ENCODE results near the gene PLPP3. TPM values are rescaled to one million over a fixed set of nuclear protein-coding genes. Genes with fewer than 3 reads are reported as not detected.
"Not testable (repeated sequence)": the region's sequence is repeated elsewhere in the genome, so short reads cannot be mapped to it uniquely, and the experiment has no call there.

Gene PLPP3
- total RNA-seq: not detected in 2 replicates

- intact Hi-C loops (cut with micrococcal nuclease): no loop called here
These were observed at the start of gene PLPP3 for GRCh38 chr1:56578963-56579875. Gene PLPP3, minus strand, starts transcription at chr1:56579563. Its CDS starts 547 bp downstream, at chr1:56579016.

- intact Hi-C loops (cut with micrococcal nuclease): no loop called here
These were observed 48.3 kb upstream of the PLPP3 start for GRCh38 chr1:56627636-56628039.

- intact Hi-C loops (cut with micrococcal nuclease): no loop called here
These were observed 47.8 kb upstream of the PLPP3 start for GRCh38 chr1:56627019-56627635.

DNA sequence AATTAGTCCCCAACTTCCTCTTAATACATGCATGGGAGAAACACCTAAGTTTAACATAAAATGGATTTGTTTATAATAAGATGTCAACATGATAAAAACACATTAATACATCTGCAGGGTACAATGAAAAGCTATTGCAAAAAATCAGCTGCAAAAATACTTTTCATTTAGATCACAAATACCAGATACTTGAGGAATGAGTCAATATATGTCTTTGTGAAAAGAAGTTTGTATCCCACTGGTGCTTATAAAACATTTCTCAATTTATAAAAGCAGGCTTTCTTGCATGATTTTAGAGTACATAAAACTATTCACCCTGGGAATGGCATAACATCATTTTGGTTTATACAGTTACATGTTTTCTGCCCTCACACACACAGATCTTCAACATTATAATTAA is 47.2 kb upstream of the PLPP3 start:
- intact Hi-C loops (cut with micrococcal nuclease): no loop called here

DNA sequence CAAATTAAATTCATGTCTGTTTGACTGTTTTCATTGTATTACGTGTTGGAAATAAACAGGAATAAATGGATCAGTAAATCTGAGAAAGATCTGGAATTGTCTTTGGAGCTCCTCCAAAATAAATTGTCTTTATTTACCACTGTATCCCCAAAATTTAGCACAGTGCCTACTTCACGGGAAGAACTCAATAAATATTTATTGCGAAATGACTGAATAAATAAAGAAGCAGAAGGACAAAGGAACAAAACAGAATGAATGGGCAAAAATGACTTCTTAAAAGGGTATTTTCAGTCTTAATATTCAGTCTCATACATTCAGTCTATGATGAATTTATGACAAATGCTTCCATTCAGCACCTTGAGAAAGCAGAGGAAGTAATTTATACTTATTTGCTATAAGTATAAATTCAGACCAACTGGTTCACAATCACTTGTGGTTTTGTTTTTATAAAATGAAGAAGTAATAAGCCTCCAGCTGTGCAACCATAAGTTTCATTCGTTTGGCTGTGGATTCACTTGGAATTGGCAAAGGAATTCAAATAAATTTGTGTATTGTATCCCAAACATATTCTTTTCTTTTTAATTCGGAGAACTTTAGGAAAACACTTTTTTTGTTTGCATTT is 46.6 kb upstream of the PLPP3 start:
- intact Hi-C loops (cut with micrococcal nuclease): no loop called here

DNA sequence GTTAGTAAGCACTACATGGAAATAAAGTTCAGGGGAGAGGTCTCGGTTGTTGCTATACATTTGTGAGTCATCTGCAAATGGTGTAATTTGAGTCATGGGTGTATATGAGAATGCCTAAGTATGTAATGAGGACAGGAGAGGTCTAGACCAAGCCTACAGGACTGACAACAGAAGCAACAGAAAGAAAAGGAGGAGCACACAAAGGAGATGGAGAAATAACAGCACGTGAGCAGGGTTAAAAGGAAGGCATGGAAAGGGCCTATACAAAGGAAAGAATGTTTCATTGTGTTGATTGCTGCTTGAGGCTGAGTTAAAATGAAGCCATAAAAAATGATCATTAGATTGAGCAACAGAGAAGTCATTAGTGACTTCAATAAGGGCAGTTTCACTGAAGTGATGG is 37.8 kb upstream of the PLPP3 start:
- intact Hi-C loops (cut with micrococcal nuclease): no loop called here

DNA sequence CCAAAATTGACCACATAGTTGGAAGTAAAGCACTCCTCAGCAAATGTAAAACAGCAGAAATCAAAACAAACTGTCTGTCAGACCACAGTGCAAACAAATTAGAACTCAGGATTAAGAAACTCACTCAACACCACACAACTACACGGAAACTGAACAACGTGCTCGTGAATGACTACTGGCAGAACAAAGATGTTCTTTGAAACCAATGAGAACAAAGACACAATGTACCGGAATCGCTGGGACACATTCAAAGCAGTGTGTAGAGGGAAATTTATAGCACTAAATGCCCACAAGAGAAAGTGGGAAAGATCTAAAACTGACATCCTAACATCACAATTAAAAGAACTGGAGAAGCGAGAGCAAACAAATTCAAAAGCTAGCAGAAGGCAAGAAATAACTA is 31.4 kb upstream of the PLPP3 start:
- intact Hi-C loops (cut with micrococcal nuclease): not testable (repeated sequence)

DNA sequence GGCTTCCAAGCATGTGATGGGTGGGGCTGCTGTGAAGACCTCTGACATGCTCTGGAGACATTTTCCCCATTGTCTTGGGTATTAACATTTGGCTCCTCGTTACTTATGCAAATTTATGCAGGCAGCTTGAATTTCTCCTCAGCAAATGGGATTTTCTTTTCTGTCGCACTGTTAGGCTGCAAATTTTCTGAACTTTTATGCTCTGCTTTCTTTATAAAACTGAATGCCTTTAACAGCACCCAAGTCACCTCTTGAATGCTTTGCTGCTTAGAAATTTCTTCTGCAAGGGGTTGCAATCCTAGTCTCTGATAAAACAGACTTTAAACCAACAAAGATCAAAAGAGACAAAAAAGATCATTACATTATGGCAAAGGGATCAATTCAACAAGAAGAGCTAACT is 30.7 kb upstream of the PLPP3 start:
- intact Hi-C loops (cut with micrococcal nuclease): not testable (repeated sequence)

- intact Hi-C loops (cut with micrococcal nuclease): not testable (repeated sequence)
These were observed 16.2 kb upstream of the PLPP3 start for GRCh38 chr1:56595397-56596191.

- intact Hi-C loops (cut with micrococcal nuclease): no loop called here
These were observed 12.5 kb upstream of the PLPP3 start for GRCh38 chr1:56591909-56592308.

DNA sequence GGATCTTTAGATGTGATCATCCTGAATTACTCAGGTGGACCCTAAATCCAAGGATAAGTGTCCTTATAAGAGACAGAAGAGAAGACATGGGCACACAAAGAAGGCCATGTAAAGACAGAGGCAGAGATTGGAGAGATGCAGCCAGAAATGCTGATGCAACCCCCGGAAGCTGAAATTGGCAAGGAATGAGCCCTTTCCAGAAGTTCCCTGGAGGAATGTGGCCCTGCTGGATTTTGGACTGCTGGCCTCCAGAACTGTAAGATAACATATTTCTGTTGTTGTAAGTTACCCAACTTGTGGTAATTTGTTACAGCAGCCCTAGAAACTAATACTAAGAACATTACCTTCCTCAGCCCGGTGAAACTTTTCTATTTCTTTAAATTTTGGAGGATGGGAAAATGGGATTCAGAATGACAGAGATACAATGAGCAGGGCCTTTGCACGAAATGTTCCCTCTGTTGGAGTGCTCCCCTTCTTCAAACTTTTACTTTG is 11.2 kb upstream of the PLPP3 start:
- intact Hi-C loops (cut with micrococcal nuclease): no loop called here

DNA sequence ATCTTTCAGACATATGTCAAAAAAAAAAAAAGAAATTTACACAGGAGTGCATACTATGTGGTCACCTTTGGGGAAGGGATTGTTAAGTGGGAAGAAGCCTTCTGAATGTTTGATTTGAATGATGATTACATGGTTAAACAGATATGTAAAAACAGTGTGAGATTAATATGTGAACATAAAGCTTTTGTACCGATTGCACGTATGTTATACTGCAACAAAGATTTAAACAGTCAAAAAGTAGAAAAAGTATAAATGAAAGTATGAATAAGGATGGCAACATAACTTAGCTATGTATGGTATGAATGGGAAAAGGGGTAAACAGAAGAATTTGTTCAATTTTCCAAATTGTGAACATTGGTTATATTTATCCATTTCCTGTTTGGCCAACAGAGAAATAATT is 10.0 kb upstream of the PLPP3 start:
- intact Hi-C loops (cut with micrococcal nuclease): loop anchor here (5.0 to 10.0 kb wide), 2 partner anchors 123 to 1115 kb away; no protein-coding TSS in a partner anchor

DNA sequence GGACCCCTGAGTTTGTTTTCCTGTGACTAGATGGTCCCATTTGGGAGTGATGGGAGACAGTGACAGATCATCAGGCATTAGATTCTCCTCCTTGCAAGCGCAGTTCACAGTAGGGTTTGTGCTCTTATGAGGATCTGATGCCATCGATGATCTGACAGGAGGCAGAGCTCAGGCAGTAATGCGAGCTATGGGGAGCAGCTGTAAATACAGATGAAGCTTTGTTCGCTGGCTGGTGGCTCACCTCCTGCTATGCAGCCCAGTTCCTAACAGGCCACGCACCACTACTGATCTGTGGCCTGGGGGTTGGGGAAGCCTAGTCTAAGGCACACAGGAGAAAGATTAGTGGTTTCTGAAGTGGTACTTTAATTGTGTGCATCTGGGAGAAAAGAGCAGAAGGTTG is 7.1 kb upstream of the PLPP3 start:
- intact Hi-C loops (cut with micrococcal nuclease): loop anchor here (5.0 to 10.0 kb wide), 2 partner anchors 126 to 1112 kb away; no protein-coding TSS in a partner anchor

GRCh38 chr1:56585985-56586384 is 6.6 kb upstream of the PLPP3 start:
- intact Hi-C loops (cut with micrococcal nuclease): loop anchor here (1.0 to 10.0 kb wide), 5 partner anchors 126 to 1641 kb away; no protein-coding TSS in a partner anchor

GRCh38 chr1:56584910-56585528 is 5.7 kb upstream of the PLPP3 start:
- intact Hi-C loops (cut with micrococcal nuclease): loop anchor here (1.0 to 10.0 kb wide), 5 partner anchors 127 to 1640 kb away; no protein-coding TSS in a partner anchor

- intact Hi-C loops (cut with micrococcal nuclease): loop anchor here (2.0 to 10.0 kb wide), 3 partner anchors 1109 to 1639 kb away; no protein-coding TSS in a partner anchor
These were observed 4.7 kb upstream of the PLPP3 start for GRCh38 chr1:56583957-56584468.

DNA sequence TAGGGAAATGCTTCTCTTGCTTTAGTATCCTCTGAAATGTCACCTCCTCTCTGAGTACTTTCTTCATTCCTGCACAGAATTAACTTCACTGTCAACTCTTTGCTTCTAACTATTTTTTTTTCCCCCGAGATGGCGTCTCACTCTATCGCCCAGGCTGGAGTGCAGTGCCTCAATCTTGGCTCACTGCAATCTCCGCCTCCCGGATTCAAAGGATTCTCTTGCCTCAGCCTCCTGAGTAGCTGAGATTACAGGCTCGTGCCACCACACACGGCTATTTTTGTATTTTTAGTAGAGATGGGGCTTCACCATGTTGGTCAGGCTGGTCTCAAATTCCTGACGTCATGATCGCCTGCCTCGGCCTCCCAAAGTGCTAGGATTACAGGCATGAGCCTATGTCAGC is 1.4 kb upstream of the PLPP3 start:
- intact Hi-C loops (cut with micrococcal nuclease): loop anchor here (10.0 kb wide), 1 partner anchor 1106 kb away; no protein-coding TSS in a partner anchor

DNA sequence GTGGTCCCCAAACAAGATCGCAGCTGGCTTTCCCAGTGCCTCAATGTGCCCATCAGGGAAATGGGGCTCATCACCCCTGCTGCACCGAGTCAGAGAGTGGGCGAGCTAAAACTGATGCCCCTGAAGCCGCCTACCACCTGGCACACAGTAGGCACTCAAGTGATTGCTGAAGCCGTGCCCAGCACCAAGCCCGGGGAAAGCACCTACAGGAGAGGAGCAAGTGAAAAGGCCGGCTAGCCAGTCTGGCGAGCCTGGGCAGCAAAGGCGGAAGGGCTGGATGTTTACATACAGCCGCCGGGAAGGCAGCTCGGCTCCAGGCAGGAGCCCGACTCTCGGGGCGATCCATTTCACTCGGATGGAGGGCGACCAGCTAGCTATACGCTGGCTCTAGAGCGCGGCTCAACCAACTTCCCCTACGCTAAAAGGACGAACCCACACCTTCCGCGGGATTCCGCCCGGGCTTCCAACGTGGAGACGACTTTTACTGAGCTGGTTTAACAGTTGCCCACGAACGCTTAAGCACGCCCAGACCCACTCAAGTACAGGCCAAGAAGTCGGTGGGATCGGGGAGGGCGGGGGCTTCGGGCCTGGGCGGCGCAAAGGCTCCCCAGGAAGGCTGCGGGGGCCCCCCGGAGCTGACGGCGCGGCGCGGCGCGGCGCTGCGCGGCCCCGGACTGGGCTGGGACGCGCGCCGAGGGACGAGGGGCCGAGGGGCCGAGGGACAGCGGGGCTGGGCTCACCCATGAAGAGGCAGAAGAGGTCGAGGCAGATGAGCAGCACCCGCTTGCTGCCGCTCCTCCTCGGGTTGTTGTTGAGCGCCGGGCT is 1.0 kb downstream of the PLPP3 start:
- intact Hi-C loops (cut with micrococcal nuclease): no loop called here

Measured in T-helper 1 cell treated with Interleukin-12 subunit alpha and Interleukin-12 subunit beta and Interleukin-4 antibody, amounts not matched to agents 30 ng/mL and 1 ng/mL, for 36 hours (primary cell).